HG03520 (cell line): ENCODE measurements around the gene TMEM212.

Experiments
- ATAC-seq: cut with Tn5 transposase; IDR thresholded peaks from one replicate; pipeline ENCODE4 v1.9.1; 2021; ENCODE audit warnings: mild to moderate bottlenecking, moderate library complexity; ENCODE audit not compliant: unreplicated experiment

TMEM212 gene

GRCh38 chr3:171833789-171834460 is 9.2 kb upstream of the TMEM212 start:
- ATAC-seq: peak; percentile 58

GRCh38 chr3:171834461-171834801 is 8.7 kb upstream of the TMEM212 start:
- no peak for ATAC-seq

- no peak for ATAC-seq
Measured at GRCh38 chr3:171835116-171835515, 8.0 kb upstream of the TMEM212 start.

GRCh38 chr3:171835613-171836012 is 7.5 kb upstream of the TMEM212 start:
- ATAC-seq: no peak

- no peak for ATAC-seq
Measured at GRCh38 chr3:171836855-171837254, 6.3 kb upstream of the TMEM212 start.

- ATAC-seq: no peak
Measured at GRCh38 chr3:171837698-171838097, 5.5 kb upstream of the TMEM212 start.

- no peak for ATAC-seq
Measured at GRCh38 chr3:171838218-171838720, 4.9 kb upstream of the TMEM212 start.

- no peak for ATAC-seq
Measured at GRCh38 chr3:171839270-171839669, 3.9 kb upstream of the TMEM212 start.

GRCh38 chr3:171840445-171840810 is 2.7 kb upstream of the TMEM212 start:
- ATAC-seq: no peak

- no peak for ATAC-seq
Measured at GRCh38 chr3:171840811-171841619, 2.1 kb upstream of the TMEM212 start.

- no peak for ATAC-seq
Measured at GRCh38 chr3:171841620-171842000, 1.5 kb upstream of the TMEM212 start.

- ATAC-seq: no peak
Measured at GRCh38 chr3:171844873-171845272, 1.7 kb downstream of the TMEM212 start.

- no peak for ATAC-seq
Measured at GRCh38 chr3:171845481-171846284, 2.5 kb downstream of the TMEM212 start.

- peak; percentile 95 for ATAC-seq
Measured at GRCh38 chr3:171846597-171846996, 3.4 kb downstream of the TMEM212 start.

GRCh38 chr3:171847133-171847532 is 4.0 kb downstream of the TMEM212 start:
- no peak for ATAC-seq

- ATAC-seq: no peak
Measured at GRCh38 chr3:171847595-171848259, 4.6 kb downstream of the TMEM212 start.

- ATAC-seq: no peak
Measured at GRCh38 chr3:171849617-171850319, 6.6 kb downstream of the TMEM212 start.

- no peak for ATAC-seq
Measured at GRCh38 chr3:171850320-171850959, 7.3 kb downstream of the TMEM212 start.

- no peak for ATAC-seq
Measured at GRCh38 chr3:171850960-171851659, 8.0 kb downstream of the TMEM212 start.
